ENCODE measurements around the gene TRIM6. TPM values are rescaled to one million over a fixed set of nuclear protein-coding genes. Genes with fewer than 3 reads are reported as not detected.

TRIM6 gene
- total RNA-seq, 2 donors from 2014 or later: 4.8 to 6.3 TPM

- Histone ChIP-seq H3K4me1 (replicated peaks) (no peaks in the 10 kb centered on the region), H3K27ac (no peak overlapping the region), H3K4me3 (no peak overlapping the region), H3K27me3 (replicated peaks; ENCODE audit: insufficient read depth) (no peaks in the 10 kb centered on the region), H3K36me3 (no peaks in the 10 kb centered on the region), H3K9me3 (no peaks in the 10 kb centered on the region)
- 87% methylated on average over 5 of the region's 5 CpGs for WGBS
- no peak for DNase-seq (ENCODE audit: low spot score)
- TF ChIP-seq POLR2A (IDR thresholded peaks at IDR 0.05) (no peak), CTCF (IDR thresholded peaks at IDR 0.05) (no peak), POLR2AphosphoS5 (IDR thresholded peaks at IDR 0.05) (no peak)
- intact Hi-C loops (cut with DNase I): no loop called here
Measured at GRCh38 chr11:5658318-5658717, 61.9 kb downstream of the TRIM6 start.

Other genes with a start within 250 kb of the TRIM6 start
- gene OR51B6, start 245.1 kb upstream of the TRIM6 start, total RNA-seq: not detected
- under 1 TPM in 1 of 2 donors, not detected in 1; 0.91 TPM for gene OR51M1, start 212.8 kb upstream of the TRIM6 start, total RNA-seq
- gene OR51Q1, start 174.5 kb upstream of the TRIM6 start, total RNA-seq: not detected
- 1 to 10 TPM in 1 of 2 donors, not detected in 1; 1.1 TPM for gene OR51I1, start 155.1 kb upstream of the TRIM6 start, total RNA-seq
- not detected for gene OR51I2, start 147.3 kb upstream of the TRIM6 start, total RNA-seq
- not detected for gene OR52D1, start 108.0 kb upstream of the TRIM6 start, total RNA-seq
- gene UBQLN3, start 86.7 kb upstream of the TRIM6 start, total RNA-seq: 10 to 100 TPM in 1 of 2 donors, 1 to 10 TPM in 1; 2.8 to 13.5 TPM
- gene UBQLNL, start 79.9 kb upstream of the TRIM6 start, total RNA-seq: 1 to 10 TPM in 1 of 2 donors, under 1 TPM in 1; 0.68 to 1.6 TPM
- gene OR52H1, start 48.1 kb upstream of the TRIM6 start, total RNA-seq: under 1 TPM in 1 of 2 donors, not detected in 1; 0.57 TPM
- gene OR52B6, start 15.8 kb upstream of the TRIM6 start, total RNA-seq: not detected
- gene TRIM34, start 28.4 kb downstream of the TRIM6 start, total RNA-seq: 10 to 100 TPM; 10.3 to 15.5 TPM
- 10 to 100 TPM; 17.4 to 36.9 TPM for gene TRIM5, start 88.4 kb downstream of the TRIM6 start, total RNA-seq
- gene TRIM22, start 93.2 kb downstream of the TRIM6 start, total RNA-seq: 10 to 100 TPM; 32.8 to 47.4 TPM
- not detected for gene OR56B1, start 139.8 kb downstream of the TRIM6 start, total RNA-seq
- not detected for gene OR52N4, start 157.6 kb downstream of the TRIM6 start, total RNA-seq
- gene OR52N5, start 186.7 kb downstream of the TRIM6 start, total RNA-seq: not detected
- gene OR52N1, start 194.6 kb downstream of the TRIM6 start, total RNA-seq: not detected
- gene OR52N2, start 212.3 kb downstream of the TRIM6 start, total RNA-seq: not detected
- gene OR52E6, start 245.3 kb downstream of the TRIM6 start, total RNA-seq: not detected

Measured in prostate gland (tissue), 2 donors.